ENCODE data around the gene ZBTB16. TPM values are rescaled to one million over a fixed set of nuclear protein-coding genes. Genes with fewer than 3 reads are reported as not detected.

Gene ZBTB16
- total RNA-seq, 2 donors from 2014 or later, result 2.0 to 13.7 TPM

DNA sequence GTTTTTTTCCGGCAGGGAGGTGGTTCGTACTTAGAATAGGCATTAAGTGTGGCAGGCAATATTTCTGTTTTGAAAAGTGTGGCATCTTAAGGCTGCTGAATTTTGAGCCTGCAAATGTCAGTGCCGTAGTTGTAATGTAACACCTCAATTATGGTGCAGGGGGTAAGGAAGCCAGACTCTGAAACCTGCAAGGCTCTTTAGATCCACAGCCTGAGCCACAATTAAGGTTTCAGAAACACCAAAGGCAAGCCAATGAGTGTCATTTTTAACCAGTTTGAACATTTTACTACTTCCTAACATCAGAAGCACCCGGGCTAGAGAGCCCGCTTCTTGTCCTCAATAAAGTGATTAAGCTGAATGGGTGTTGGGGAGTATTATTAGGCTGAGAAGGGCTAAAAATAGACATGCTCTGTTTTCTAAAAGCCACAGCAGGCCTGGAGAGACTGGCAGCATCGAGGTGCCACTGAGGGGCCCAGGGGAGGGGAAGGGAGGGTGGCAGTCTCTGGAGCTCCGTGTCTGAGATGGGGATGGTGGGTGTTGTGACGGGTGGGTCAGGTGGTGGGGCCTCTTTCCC is 113.4 kb downstream of the ZBTB16 start:
- H3K27me3 ChIP-seq, result no peaks in the 10 kb centered on the region
- H3K27ac ChIP-seq, result no peak overlapping the region
- no peaks in the 10 kb centered on the region for H3K9me3 ChIP-seq
- TF ChIP-seq, protein P1, sequence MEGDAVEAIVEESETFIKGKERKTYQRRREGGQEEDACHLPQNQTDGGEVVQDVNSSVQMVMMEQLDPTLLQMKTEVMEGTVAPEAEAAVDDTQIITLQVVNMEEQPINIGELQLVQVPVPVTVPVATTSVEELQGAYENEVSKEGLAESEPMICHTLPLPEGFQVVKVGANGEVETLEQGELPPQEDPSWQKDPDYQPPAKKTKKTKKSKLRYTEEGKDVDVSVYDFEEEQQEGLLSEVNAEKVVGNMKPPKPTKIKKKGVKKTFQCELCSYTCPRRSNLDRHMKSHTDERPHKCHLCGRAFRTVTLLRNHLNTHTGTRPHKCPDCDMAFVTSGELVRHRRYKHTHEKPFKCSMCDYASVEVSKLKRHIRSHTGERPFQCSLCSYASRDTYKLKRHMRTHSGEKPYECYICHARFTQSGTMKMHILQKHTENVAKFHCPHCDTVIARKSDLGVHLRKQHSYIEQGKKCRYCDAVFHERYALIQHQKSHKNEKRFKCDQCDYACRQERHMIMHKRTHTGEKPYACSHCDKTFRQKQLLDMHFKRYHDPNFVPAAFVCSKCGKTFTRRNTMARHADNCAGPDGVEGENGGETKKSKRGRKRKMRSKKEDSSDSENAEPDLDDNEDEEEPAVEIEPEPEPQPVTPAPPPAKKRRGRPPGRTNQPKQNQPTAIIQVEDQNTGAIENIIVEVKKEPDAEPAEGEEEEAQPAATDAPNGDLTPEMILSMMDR (IDR thresholded peaks at IDR 0.05), result no peak
- H3K36me3 ChIP-seq, result no peaks in the 10 kb centered on the region
- no peak overlapping the region for H3K4me3 ChIP-seq
- peaks cover 27% of the 10 kb centered on the region for H3K4me1 ChIP-seq
- intact Hi-C loops (cut with DNase I), result no loop called here
- H3K9ac ChIP-seq (ENCODE audit: low read depth in 2 of 2, low read length in 2 of 2), result peak overlapping the region in 1 of 2 donors; percentile 59
- DNase-seq, result no peak

DNA sequence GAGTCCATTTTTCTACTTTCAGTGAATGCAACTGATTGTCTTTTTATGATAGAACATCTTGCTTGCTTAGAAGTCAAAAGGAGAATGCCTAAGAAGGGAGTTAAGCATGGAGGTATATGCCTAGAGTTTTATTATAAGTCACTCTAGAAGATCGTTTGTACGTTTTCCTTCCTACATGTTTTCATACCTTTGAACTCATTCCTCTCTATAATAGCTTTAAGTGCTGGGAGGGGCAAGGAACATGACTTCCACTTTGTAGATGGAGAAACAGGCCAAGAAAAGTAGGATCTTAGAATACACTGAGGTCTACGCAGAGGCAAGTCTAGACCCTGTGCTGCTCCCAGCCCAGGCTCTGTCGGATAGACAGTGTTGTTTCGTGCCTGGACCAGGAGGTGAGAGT is 114.3 kb downstream of the ZBTB16 start:
- H3K9ac ChIP-seq (ENCODE audit: low read depth in 2 of 2, low read length in 2 of 2), result peak overlapping the region in 1 of 2 donors; percentile 59
- no peak overlapping the region for H3K4me3 ChIP-seq
- peak overlapping the region; percentile 16 for H3K27ac ChIP-seq
- no peaks in the 10 kb centered on the region for H3K9me3 ChIP-seq
- no peaks in the 10 kb centered on the region for H3K27me3 ChIP-seq
- no peak for DNase-seq
- intact Hi-C loops (cut with DNase I), result no loop called here
- TF ChIP-seq, protein P1 (IDR thresholded peaks at IDR 0.05), result no peak
- no peaks in the 10 kb centered on the region for H3K36me3 ChIP-seq
- peaks cover 24% of the 10 kb centered on the region for H3K4me1 ChIP-seq

DNA sequence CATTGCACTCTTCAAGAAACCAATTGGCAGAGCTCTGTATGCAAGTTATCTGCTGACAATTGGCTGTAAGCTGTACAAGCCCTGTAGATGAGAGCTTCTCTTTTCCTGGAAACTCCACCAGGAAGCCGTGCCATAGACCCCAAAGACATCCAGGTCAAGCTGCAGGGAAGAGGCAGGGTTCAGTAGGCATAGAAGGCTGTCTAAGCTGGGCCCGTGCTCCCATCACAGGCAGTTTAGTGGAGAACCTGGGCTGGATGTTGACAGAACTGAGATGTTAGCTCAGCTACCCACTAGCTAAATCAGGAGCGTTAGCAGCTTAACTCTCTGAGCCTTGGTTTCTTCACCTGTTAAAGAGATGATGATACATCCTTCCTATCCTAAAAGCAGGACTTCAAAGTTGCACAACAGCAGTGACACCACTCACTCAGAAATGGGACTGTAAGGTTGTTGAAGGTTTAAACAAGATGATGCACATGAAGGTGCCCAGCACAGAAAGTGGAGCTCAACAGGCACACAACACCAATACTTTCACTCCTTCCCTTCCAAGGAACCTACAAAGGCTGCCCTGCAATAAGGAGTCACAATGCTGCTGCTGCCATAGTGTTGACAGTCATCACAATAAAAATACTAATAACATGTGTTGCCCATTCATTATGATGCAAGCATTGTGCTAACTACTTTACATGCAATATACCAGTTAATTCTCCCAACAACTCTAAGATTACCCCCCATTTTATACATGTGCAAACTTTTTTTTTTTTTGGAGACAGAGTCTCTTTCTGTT is 115.4 kb downstream of the ZBTB16 start:
- intact Hi-C loops (cut with DNase I), result no loop called here
- Histone ChIP-seq H3K27me3 (no peaks in the 10 kb centered on the region), H3K9ac (ENCODE audit: low read depth in 2 of 2, low read length in 2 of 2) (no peak overlapping the region), H3K27ac (no peak overlapping the region), H3K9me3 (no peaks in the 10 kb centered on the region), H3K4me1 (peaks cover 25% of the 10 kb centered on the region), H3K4me3 (no peak overlapping the region), H3K36me3 (no peaks in the 10 kb centered on the region)
- DNase-seq, result no peak
- TF ChIP-seq, protein P1 (IDR thresholded peaks at IDR 0.05), result no peak

DNA sequence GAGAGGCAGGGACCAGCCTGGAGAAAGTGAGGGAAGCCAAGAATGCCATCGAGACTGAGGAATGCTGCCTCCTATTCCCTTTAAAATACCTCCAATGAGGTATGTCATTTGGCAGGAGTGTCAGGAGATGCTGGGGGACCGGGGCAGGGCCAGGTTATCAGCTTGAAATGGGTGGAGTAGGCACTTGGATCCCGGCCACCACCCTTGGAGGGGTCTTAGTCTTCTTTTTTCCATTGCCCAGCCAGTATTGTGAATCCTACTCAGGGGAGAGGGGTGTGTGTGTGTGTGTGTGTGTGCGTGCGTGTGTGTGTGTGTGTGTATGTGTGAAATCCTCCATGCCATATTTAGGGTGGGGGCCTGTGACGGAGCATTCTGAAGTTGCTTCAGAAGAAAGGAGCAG is 116.2 kb downstream of the ZBTB16 start:
- H3K27me3 ChIP-seq, result no peaks in the 10 kb centered on the region
- H3K27ac ChIP-seq, result no peak overlapping the region
- no peaks in the 10 kb centered on the region for H3K9me3 ChIP-seq
- H3K4me1 ChIP-seq, result peaks cover 29% of the 10 kb centered on the region
- intact Hi-C loops (cut with DNase I), result no loop called here
- no peak overlapping the region for H3K4me3 ChIP-seq
- TF ChIP-seq, protein P1 (IDR thresholded peaks at IDR 0.05), result no peak
- H3K36me3 ChIP-seq, result no peaks in the 10 kb centered on the region
- DNase-seq, result no peak
- no peak overlapping the region for H3K9ac ChIP-seq (ENCODE audit: low read depth in 2 of 2, low read length in 2 of 2)

DNA sequence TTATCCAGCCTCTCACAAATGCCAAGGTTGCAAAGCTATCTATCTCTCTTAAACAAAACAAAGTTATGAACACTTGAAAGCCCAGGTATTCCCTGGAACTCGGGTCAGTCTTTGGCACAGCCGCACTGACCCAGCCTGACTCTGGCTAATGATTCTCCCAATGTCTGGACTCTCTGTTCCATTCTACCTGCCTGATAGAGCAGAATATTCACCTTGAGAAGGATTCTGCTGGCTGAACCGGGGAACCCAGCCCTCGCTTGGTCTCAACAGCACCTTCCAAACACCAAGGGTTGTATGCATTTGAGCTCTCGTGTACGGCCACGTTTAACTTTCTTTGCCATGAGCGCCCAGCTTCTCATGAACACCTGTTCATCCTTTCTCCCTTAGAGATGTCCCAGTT is 116.8 kb downstream of the ZBTB16 start:
- TF ChIP-seq, protein P1 (IDR thresholded peaks at IDR 0.05), result no peak
- intact Hi-C loops (cut with DNase I), result no loop called here
- DNase-seq, result no peak

More for the DNA sequence above, 116.8 kb downstream of the ZBTB16 start:
- Histone ChIP-seq H3K9me3 (no peaks in the 10 kb centered on the region), H3K27me3 (no peaks in the 10 kb centered on the region), H3K36me3 (no peaks in the 10 kb centered on the region), H3K4me3 (no peak overlapping the region), H3K4me1 (peaks cover 25% of the 10 kb centered on the region), H3K27ac (no peak overlapping the region), H3K9ac (ENCODE audit: low read depth in 2 of 2, low read length in 2 of 2) (no peak overlapping the region)
